HCT116 (cell line): ENCODE data around the gene DMXL1. TPM values are rescaled to one million over a fixed set of nuclear protein-coding genes. Genes with fewer than 3 reads are reported as not detected.

ENCODE experiments used
- ATAC-seq: fragments of 200-7000 bp; cut with Tn5 transposase; 2 replicates; pipeline ENCODE4 v1.9.1; 2020; ENCODE audit warnings: mild to moderate bottlenecking, moderate library complexity
- BruUV-seq: library from RNA; stranded (reverse); fragments of 400-500 nt; replicated peaks from 2 replicates; lab custom pipeline; 2021; lab: Mats Ljungman, UMichigan
- CTCF ChIA-PET: fragments of 300-600 bp; sonication (Branson Sonifier 250); formaldehyde crosslinking; loops from one replicate; lab custom pipeline; 2021; ENCODE audit warnings: antibody characterized with exemption; lab: Charles Lee
- POLR2A ChIA-PET: fragments of 300-600, 350-600 bp; sonication (Branson Sonifier 250); formaldehyde crosslinking; loops from one replicate; lab custom pipeline; 2021; ENCODE audit warnings: antibody characterized with exemption; lab: Charles Lee
- RAD21 ChIA-PET, 2 experiments: fragments of 300-600 bp; sonication (Branson Sonifier 250); formaldehyde crosslinking; loops; one replicate each; lab custom pipeline; 2023; ENCODE audit warnings: low total read pairs in 2 of 2; ENCODE audit not compliant: uncharacterized antibody in 2 of 2, unreplicated experiment in 2 of 2, low non-redundant PET in 1 of 2; lab: Charles Lee
- DNase-seq: peaks from one replicate; pipeline ENCODE4 v3.0.0-alpha.2; 2010; ENCODE audit warnings: low read depth, low spot score
- H2AFZ ChIP-seq: fragments of 200-600 bp; shearing (Covaris generic), sonication (generic); 2 replicates; pipeline ENCODE4 v1.6.1; 2017; ENCODE audit warnings: low read depth, mixed run types, mixed read lengths, antibody characterized with exemption, low read length; ENCODE audit not compliant: poor library complexity, severe bottlenecking
- H3K27ac ChIP-seq: 2 replicates; pipeline ENCODE4 v1.5.1; 2012; ENCODE audit warnings: low read depth, low read length
- H3K27me3 ChIP-seq: fragments of 200-600 bp; sonication (generic); 2 replicates; pipeline ENCODE4 v1.6.1; 2016; ENCODE audit warnings: mixed run types, low read length, mixed read lengths; ENCODE audit not compliant: insufficient read depth
- H3K36me3 ChIP-seq, 2 experiments: fragments of 200-500 bp in 1 of 2; fragments of 200-600 bp in 1 of 2; sonication (Bioruptor generic) in 1 of 2; sonication (generic) in 1 of 2; 2 replicates each; pipeline versions ENCODE4 v1.5.1 to v1.6.1; 2014 to 2016; ENCODE audit warnings: low read length in 2 of 2, inconsistent platforms in 1 of 2, mixed read lengths in 1 of 2, mixed run types in 1 of 2; ENCODE audit not compliant: insufficient read depth in 2 of 2, control insufficient read depth in 1 of 2
- H3K4me1 ChIP-seq, 2 experiments: fragments of 200-600 bp in 1 of 2; sonication (generic) in 1 of 2; 2 replicates each; pipeline versions ENCODE4 v1.5.1 to v1.6.1; 2012 to 2017; ENCODE audit warnings: low read length in 2 of 2, inconsistent platforms in 1 of 2, mild to moderate bottlenecking in 1 of 2, mixed read lengths in 1 of 2, mixed run types in 1 of 2, moderate library complexity in 1 of 2; ENCODE audit not compliant: insufficient read depth in 2 of 2, control insufficient read depth in 1 of 2
- H3K4me2 ChIP-seq: fragments of 200-600 bp; sonication (generic); 2 replicates; pipeline ENCODE4 v1.6.1; 2017; ENCODE audit warnings: mixed run types, low read length, mixed read lengths
- H3K4me3 ChIP-seq, 2 experiments: fragments of 200-600 bp in 1 of 2; sonication (generic) in 1 of 2; replicated peaks in 1 of 2; 2 replicates each; pipeline ENCODE4 v1.5.1; 2011 to 2016; ENCODE audit warnings: low read length in 2 of 2, control low read depth in 1 of 2, low read depth in 1 of 2, mild to moderate bottlenecking in 1 of 2, mixed read lengths in 1 of 2, mixed run types in 1 of 2
- H3K79me2 ChIP-seq: fragments of 200-600 bp; sonication (generic); 2 replicates; pipeline ENCODE4 v1.6.1; 2017; ENCODE audit warnings: mild to moderate bottlenecking, mixed run types, low read length, moderate library complexity, mixed read lengths; ENCODE audit not compliant: insufficient read depth
- H3K9ac ChIP-seq: fragments of 200-600 bp; sonication (generic); 2 replicates; pipeline ENCODE4 v1.6.1; 2016; ENCODE audit warnings: low read length, mixed read lengths
- H3K9me2 ChIP-seq: fragments of 200-600 bp; sonication (generic), shearing (Covaris generic); 2 replicates; pipeline ENCODE4 v1.6.1; 2017; ENCODE audit warnings: mixed run types, mild to moderate bottlenecking, moderate library complexity; ENCODE audit not compliant: insufficient read depth
- H3K9me3 ChIP-seq, 2 experiments: fragments of 200-500 bp in 1 of 2; fragments of 200-600 bp in 1 of 2; sonication (Bioruptor generic) in 1 of 2; sonication (generic) in 1 of 2; 2 replicates each; pipeline ENCODE4 v1.6.1; 2014 to 2017; ENCODE audit warnings: low read length in 2 of 2, mixed read lengths in 2 of 2, inconsistent platforms in 1 of 2, low read depth in 1 of 2, mild to moderate bottlenecking in 1 of 2, mixed run types in 1 of 2, moderate library complexity in 1 of 2; ENCODE audit not compliant: control insufficient read depth in 1 of 2, insufficient read depth in 1 of 2
- H4K20me1 ChIP-seq: fragments of 200-600 bp; sonication (generic), shearing (Covaris generic); 2 replicates; pipeline ENCODE4 v1.6.1; 2017; ENCODE audit warnings: mixed run types, mild to moderate bottlenecking, moderate library complexity; ENCODE audit not compliant: insufficient read depth
- SIN3A ChIP-seq: IDR thresholded peaks from 2 replicates; pipeline ENCODE4 v1.6.1; 2012; ENCODE audit warnings: low read depth
- TCF7L2 ChIP-seq: IDR thresholded peaks from 2 replicates; pipeline ENCODE4 v1.7.0; 2011; ENCODE audit warnings: borderline replicate concordance, inconsistent platforms; ENCODE audit not compliant: insufficient read depth, insufficient read length; ENCODE audit errors: extremely low read depth
- ZNF274 ChIP-seq: fragments of 200-500 bp; sonication (Bioruptor generic); IDR thresholded peaks from 2 replicates; pipeline ENCODE4 v1.6.1; 2014; ENCODE audit warnings: mild to moderate bottlenecking, low read depth, low read length, inconsistent platforms
- intact Hi-C: fragments of 100-400 bp; cut with micrococcal nuclease; formaldehyde crosslinking; loops from 2 replicates; pipeline ENCODE4 v1.10.0; 2022
- microRNA-seq: library from miRNA; unstranded; fragments of <30 nt; microRNA quantifications from one replicate; pipeline ENCODE4, GENCODE V29; 2016; ENCODE audit warnings: borderline number of aligned reads
- total RNA-seq: library from RNA; stranded (reverse); gene quantifications from one replicate; pipeline ENCODE4 v1.2.1, GENCODE V29; 2021; ENCODE audit not compliant: unreplicated experiment
- TF ChIP-seq, protein P1 (sequence below), 3 experiments: fragments of 200-600 bp in 1 of 3; sonication (generic) in 1 of 3; IDR thresholded peaks in 2 of 3; conservative IDR thresholded peaks in 1 of 3; 2 replicates each; pipeline ENCODE4 v1.5.1; 2012 to 2017; ENCODE audit warnings: low read depth in 2 of 3, low read length in 2 of 3, antibody characterized with exemption in 1 of 3, borderline replicate concordance in 1 of 3, control low read depth in 1 of 3, mild to moderate bottlenecking in 1 of 3, mixed read lengths in 1 of 3, mixed run types in 1 of 3, moderate library complexity in 1 of 3; ENCODE audit not compliant: insufficient read depth in 1 of 3

DMXL1 gene
- total RNA-seq, 1 experiment from 2014 or later, result 21.1 TPM

- TF ChIP-seq, protein P1, sequence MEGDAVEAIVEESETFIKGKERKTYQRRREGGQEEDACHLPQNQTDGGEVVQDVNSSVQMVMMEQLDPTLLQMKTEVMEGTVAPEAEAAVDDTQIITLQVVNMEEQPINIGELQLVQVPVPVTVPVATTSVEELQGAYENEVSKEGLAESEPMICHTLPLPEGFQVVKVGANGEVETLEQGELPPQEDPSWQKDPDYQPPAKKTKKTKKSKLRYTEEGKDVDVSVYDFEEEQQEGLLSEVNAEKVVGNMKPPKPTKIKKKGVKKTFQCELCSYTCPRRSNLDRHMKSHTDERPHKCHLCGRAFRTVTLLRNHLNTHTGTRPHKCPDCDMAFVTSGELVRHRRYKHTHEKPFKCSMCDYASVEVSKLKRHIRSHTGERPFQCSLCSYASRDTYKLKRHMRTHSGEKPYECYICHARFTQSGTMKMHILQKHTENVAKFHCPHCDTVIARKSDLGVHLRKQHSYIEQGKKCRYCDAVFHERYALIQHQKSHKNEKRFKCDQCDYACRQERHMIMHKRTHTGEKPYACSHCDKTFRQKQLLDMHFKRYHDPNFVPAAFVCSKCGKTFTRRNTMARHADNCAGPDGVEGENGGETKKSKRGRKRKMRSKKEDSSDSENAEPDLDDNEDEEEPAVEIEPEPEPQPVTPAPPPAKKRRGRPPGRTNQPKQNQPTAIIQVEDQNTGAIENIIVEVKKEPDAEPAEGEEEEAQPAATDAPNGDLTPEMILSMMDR (IDR thresholded peaks at IDR 0.05 in 2 of 3, conservative IDR thresholded peaks at IDR 0.05 in 1 of 3; ENCODE audit: borderline replicate concordance in 1 of 3, insufficient read depth in 1 of 3, low read depth in 2 of 3, low read length in 2 of 3), result no peak
- no peak for TF ChIP-seq TCF7L2
These were observed 222.0 kb downstream of the DMXL1 start (continued) for GRCh38 chr5:119292701-119293515.

DNA sequence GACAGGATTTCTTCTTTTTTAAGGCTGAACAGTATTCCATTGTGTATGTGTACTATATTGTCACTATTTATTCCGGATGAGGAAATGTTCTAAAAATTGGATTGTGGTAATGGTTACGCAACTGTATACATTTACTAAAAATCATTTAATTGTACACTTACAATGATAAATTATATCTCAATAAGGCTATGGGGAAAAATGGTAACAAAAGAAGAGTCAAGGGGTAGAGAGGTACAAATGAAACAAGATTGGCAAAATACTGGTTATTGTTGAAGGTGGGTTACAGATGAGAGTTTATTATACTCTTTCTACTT, 222.6 kb downstream of the DMXL1 start:
- TF ChIP-seq SIN3A, result no peak
- TF ChIP-seq ZNF274, result no peak
- no peaks in the 10 kb centered on the region for H3K9me3 ChIP-seq
- intact Hi-C loops, result no loop called here
- DNase-seq (no peak), ATAC-seq (no peak)
- no peaks in the 10 kb centered on the region for H3K36me3 ChIP-seq
- no peak overlapping the region for H3K9ac ChIP-seq
- ChIA-PET CTCF (no interaction called here), RAD21 (no interaction called here), POLR2A (no interaction called here)
- no peaks in the 10 kb centered on the region for H3K9me2 ChIP-seq
- H3K4me3 ChIP-seq, result no peak overlapping the region
- no peaks in the 10 kb centered on the region for H4K20me1 ChIP-seq
- no peak overlapping the region for H2AFZ ChIP-seq
- H3K79me2 ChIP-seq, result no peaks in the 10 kb centered on the region
- no peaks in the 10 kb centered on the region for H3K4me1 ChIP-seq
- BruUV-seq, result no TSS peak
- H3K27ac ChIP-seq, result no peak overlapping the region
- H3K4me2 ChIP-seq, result no peak overlapping the region
- H3K27me3 ChIP-seq, result no peaks in the 10 kb centered on the region

Small RNAs within 50 kb of the gene (microRNA-seq; reads per million reads assigned to microRNA genes)
- not detected for gene MIR5706

Other genes starting within 250 kb of the DMXL1 start
- gene DTWD2, start 82.5 kb upstream of the DMXL1 start, total RNA-seq, result 5.2 TPM